ENCODE results near the gene ADGRD1. TPM values are rescaled to one million over a fixed set of nuclear protein-coding genes. Genes with fewer than 3 reads are reported as not detected.

Gene ADGRD1
- polyA plus RNA-seq, 1 experiment, result 68.5 TPM

- CTCF ChIA-PET, result interaction anchor here (11.9 kb wide), 1 partner anchor 13 kb away, joined by 114 read pairs; no protein-coding TSS in a partner anchor
- no peak overlapping the region for H3K4me3 ChIP-seq (ENCODE audit: low read depth, low read length)
These were observed 166.2 kb downstream of the ADGRD1 start for GRCh38 chr12:131119936-131120335.

GRCh38 chr12:131120831-131121271, 167.1 kb downstream of the ADGRD1 start:
- CTCF ChIA-PET, result interaction anchor here (11.9 kb wide), 1 partner anchor 12 kb away, joined by 114 read pairs; no protein-coding TSS in a partner anchor
- Histone ChIP-seq H3K27me3 (ENCODE audit: control insufficient read depth, insufficient read depth, low read length) (no peaks in the 10 kb centered on the region; the same call in 1 of the 2 replicates), H3K4me3 (ENCODE audit: low read depth, low read length) (no peak overlapping the region), H3K36me3 (ENCODE audit: control insufficient read depth, insufficient read depth, low read length) (peaks cover 4% of the 10 kb centered on the region)
- DNase-seq (ENCODE audit: low read depth), result no peak
- POLR2A ChIA-PET, result no interaction called here
- no peak for TF ChIP-seq CTCF (IDR thresholded peaks at IDR 0.05; ENCODE audit: insufficient read depth, low read depth, low read length)

More at GRCh38 chr12:131119936-131120335, 166.2 kb downstream of the ADGRD1 start:
- TF ChIP-seq CTCF (IDR thresholded peaks at IDR 0.05; ENCODE audit: insufficient read depth, low read depth, low read length), result no peak
- Histone ChIP-seq H3K27me3 (ENCODE audit: control insufficient read depth, insufficient read depth, low read length) (no peaks in the 10 kb centered on the region; the same call in 1 of the 2 replicates), H3K36me3 (ENCODE audit: control insufficient read depth, insufficient read depth, low read length) (peaks cover 4% of the 10 kb centered on the region)
- no peak for DNase-seq (ENCODE audit: low read depth)
- POLR2A ChIA-PET, result no interaction called here

- ChIA-PET CTCF (interaction anchor here (1.5 to 11.9 kb wide), 2 partner anchors 9 to 11 kb away, joined by 3 to 114 read pairs; no protein-coding TSS in a partner anchor), POLR2A (no interaction called here)
- DNase-seq (ENCODE audit: low read depth), result no peak
- no peak for TF ChIP-seq CTCF (IDR thresholded peaks at IDR 0.05; ENCODE audit: insufficient read depth, low read depth, low read length)
- H3K4me3 ChIP-seq (ENCODE audit: low read depth, low read length), result no peak overlapping the region
- H3K27me3 ChIP-seq (ENCODE audit: control insufficient read depth, insufficient read depth, low read length), result no peaks in the 10 kb centered on the region; the same call in 1 of the 2 replicates
- H3K36me3 ChIP-seq (ENCODE audit: control insufficient read depth, insufficient read depth, low read length), result peaks cover 4% of the 10 kb centered on the region
These were observed 168.1 kb downstream of the ADGRD1 start for GRCh38 chr12:131121705-131122405.

GRCh38 chr12:131122631-131123030, 168.9 kb downstream of the ADGRD1 start:
- ChIA-PET POLR2A (no interaction called here), CTCF (interaction anchor here (1.5 to 11.9 kb wide), 2 partner anchors 10 kb away, joined by 3 to 114 read pairs; no protein-coding TSS in a partner anchor)
- Histone ChIP-seq H3K36me3 (ENCODE audit: control insufficient read depth, insufficient read depth, low read length) (peaks cover 4% of the 10 kb centered on the region), H3K4me3 (ENCODE audit: low read depth, low read length) (no peak overlapping the region), H3K27me3 (ENCODE audit: control insufficient read depth, insufficient read depth, low read length) (no peaks in the 10 kb centered on the region; the same call in 1 of the 2 replicates)
- no peak for DNase-seq (ENCODE audit: low read depth)
- no peak for TF ChIP-seq CTCF (IDR thresholded peaks at IDR 0.05; ENCODE audit: insufficient read depth, low read depth, low read length)

- no peak overlapping the region for H3K4me3 ChIP-seq (ENCODE audit: low read depth, low read length)
- POLR2A ChIA-PET, result no interaction called here
- H3K27me3 ChIP-seq (ENCODE audit: control insufficient read depth, insufficient read depth, low read length), result no peaks in the 10 kb centered on the region; the same call in 1 of the 2 replicates
- CTCF ChIA-PET, result interaction anchor here (1.0 to 11.9 kb wide), 2 partner anchors 9 to 20 kb away, joined by 3 to 114 read pairs; no protein-coding TSS in a partner anchor
- TF ChIP-seq CTCF (IDR thresholded peaks at IDR 0.05; ENCODE audit: insufficient read depth, low read depth, low read length), result no peak
- no peaks in the 10 kb centered on the region for H3K36me3 ChIP-seq (ENCODE audit: control insufficient read depth, insufficient read depth, low read length)
- no peak for DNase-seq (ENCODE audit: low read depth)
These were observed 170.1 kb downstream of the ADGRD1 start for GRCh38 chr12:131123817-131124216.
